HG02852 (cell line): ENCODE data around the gene JMJD6.
"Not testable (repeated sequence)": the region's sequence is repeated elsewhere in the genome, so short reads cannot be mapped to it uniquely, and the experiment has no call there.

Experiments used
- ATAC-seq: cut with Tn5 transposase; IDR thresholded peaks from one replicate; pipeline ENCODE4 v1.9.1; 2021; ENCODE audit warnings: mild to moderate bottlenecking, moderate library complexity; ENCODE audit not compliant: unreplicated experiment

Gene JMJD6

DNA sequence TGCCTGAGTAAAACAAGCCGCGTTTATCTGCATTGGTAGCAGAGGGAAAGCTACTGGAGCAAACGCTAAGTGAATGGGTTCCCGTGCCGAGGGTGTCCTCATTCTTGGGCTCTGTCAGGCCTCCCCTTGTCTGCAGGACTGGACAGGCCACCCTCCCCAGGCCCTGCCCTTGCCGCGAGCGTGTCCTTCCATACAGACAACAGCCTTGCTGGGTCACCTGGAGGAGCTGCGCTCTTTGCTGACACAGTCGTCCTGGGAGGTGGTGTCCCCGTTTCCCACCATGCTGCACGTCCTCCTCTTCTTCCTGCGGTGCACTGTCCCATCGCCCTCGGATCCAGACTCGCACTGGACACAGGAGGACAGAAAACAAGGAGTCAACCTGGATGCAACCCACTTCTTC, 7.9 kb downstream of the JMJD6 start:
- ATAC-seq, result no peak

- no peak for ATAC-seq
These were observed 9.6 kb downstream of the JMJD6 start for GRCh38 chr17:76716839-76717215.

DNA sequence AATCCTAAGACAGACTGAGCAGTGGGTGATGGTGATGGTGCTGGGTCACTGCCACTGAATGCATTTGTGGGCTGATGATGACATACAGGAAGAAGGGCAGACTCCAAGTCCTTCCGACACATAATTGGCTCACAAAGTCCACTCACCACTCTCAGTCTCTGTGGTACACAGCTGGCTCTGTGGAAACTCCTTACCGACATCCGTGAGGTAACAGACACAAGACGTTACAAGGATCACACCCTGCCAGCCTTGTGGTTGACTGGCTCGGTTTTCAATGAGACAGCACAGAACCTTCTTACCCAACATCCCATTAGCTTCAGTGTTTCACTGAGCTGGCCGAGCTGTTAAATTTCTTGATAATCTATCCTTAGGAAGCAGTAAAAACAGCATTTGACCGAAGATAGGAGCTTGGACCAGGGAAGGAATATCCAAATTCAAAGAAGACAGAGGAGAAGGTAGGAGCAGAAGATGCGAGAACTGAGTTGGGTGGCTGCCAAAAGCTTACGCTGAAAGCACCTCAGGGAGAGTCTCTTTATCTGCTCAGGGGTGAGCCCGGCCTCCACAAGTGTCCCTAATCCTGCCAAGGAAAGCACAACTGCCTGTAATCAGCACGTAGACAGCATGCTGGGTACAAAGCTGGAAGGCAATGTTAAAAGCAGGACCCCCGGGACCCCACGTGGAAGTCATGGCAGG, 10.1 kb downstream of the JMJD6 start:
- no peak for ATAC-seq

DNA sequence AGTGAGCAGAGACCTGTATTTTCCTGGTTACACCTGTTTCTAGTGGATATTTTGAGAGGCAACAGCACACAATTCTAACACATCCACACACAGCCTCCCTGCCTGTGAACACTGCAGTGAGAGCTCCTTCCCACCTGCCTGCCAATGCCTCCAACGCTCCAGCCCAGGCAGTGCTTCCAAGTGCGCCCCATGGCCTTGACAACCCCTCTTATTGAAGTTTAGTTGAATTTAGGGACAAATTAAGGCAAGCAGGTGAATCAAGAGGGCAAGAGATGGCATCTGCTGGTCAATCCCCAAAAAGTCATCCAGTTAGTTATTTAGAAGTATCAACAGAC, 10.9 kb downstream of the JMJD6 start:
- no peak for ATAC-seq

GRCh38 chr17:76714822-76715495, 11.4 kb downstream of the JMJD6 start:
- ATAC-seq, result no peak

DNA sequence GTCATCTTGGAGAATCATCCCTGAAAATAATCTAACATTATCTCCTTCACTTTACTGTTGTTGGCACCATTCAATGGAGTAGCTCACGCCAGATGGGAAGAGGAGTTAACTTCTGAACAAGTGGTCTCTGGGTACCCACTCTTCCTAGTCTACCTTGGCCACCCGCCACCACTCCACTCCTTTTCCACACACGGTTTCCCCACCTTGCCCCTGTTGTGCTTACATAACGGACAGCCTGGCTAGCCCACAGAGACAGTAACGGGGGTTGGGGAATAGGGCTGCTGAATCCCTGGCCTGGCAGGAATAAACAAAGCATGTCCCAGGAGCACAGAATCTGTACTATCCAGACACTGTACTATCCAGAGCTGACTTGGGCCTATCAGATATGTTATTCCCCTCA, 12.1 kb downstream of the JMJD6 start:
- no peak for ATAC-seq

DNA sequence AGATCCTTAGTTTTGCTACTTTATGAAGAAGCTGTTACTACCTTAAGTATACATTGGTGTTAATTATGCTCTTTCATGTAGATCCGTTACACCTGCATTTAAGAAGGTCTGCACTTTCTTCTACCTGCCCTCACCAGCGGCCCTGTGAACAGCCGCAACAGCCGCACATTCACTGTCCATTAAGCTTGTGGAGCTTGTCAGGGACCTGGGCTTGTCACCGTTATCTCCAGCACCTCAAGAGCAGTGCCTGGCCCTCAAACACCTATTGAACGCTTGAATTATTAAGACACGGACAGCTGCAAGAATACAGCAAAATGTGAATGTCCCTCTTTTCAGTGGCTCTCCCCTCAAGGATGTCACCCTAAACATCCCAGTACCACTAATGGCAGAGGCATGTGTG, 12.6 kb downstream of the JMJD6 start:
- ATAC-seq, result no peak

- ATAC-seq, result not testable (repeated sequence)
These were observed 14.1 kb downstream of the JMJD6 start for GRCh38 chr17:76712321-76712720.

DNA sequence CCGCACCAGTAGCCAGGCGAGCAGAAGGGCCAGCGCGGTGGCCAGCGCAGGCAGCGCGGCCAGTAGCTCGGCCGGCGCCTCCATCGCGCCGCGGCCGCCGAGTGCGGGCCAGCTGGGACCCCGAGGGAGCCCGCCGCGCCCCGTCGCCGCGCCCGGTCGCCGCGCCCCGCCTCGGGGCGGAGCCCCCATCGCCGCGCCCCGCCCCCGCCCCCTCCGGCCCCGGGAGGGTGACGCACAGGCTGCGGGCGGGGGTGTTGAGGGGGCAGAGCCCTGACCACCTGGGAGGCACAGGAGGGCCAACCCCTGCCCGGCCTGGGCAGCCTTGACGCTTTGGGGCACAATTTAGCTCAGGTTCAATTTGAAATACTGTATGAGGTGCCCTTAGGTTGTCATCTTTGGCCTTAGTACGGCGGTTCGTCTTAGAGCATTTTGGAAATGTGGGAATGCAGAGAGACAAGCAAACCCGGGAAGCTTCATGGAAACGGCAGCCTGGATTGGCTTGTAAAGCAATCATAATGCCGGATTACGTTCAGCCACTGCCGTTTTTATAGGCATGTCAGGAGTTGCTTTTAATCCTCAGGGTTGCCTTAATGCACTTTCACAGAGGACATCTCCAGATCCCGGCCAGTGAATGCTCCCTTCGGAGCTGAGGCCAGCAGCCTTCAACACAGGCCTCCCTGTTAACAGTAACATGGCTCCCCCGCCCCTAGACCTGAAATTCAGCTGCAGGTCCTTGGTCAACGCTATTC, 15.4 kb downstream of the JMJD6 start, which contains the start of gene MXRA7:
MXRA7 (minus strand) TSS at position 103 of the 749 bp plus-strand sequence; CDS start at position 84, 19 bp downstream.
- ATAC-seq, result no peak

DNA sequence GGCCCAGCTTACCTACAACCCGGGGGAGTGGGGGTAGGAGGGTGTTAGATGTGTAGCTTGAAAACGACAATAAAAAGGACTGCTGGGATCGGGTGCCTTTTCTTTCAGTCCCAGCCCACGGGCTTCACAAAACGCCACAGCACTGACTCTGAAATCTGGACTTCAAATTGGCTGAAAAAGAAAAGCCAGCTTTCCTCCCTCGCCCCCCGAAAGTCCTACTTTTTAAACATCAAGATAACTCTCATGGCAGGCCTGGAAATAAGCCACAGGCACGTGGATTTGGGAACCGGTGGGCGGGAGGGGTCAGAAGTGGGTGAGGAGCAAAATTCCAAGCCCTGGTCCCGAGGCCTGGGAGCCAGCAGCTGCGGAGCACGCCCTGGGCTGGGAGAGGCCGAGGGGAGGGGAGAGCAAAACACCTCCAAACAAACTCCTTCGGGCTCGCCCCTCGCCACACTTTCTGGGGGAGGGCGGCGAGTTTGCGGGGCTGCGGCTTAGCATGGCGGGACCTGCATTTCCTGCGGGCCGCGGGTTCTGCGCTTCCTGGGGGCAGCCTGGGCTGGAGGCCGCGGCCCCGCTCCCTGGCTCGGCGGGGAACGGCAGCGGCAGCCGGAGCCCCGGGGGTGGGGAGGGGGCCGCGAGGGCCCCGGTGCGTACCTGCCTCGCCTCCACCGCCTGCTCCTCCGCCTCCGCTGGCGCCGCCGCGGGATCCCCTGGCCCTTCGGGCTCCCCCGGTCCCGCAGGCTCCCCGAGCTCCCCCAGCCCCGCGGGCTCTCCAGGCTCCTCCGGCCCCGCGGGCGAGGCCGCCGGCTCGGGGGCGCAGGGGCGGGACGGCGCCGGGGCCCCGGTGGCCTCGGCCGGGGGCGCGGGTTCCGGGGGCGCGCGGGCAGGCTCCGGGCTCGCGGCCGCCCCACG, 16.2 kb downstream of the JMJD6 start:
- ATAC-seq, result not testable (repeated sequence)

DNA sequence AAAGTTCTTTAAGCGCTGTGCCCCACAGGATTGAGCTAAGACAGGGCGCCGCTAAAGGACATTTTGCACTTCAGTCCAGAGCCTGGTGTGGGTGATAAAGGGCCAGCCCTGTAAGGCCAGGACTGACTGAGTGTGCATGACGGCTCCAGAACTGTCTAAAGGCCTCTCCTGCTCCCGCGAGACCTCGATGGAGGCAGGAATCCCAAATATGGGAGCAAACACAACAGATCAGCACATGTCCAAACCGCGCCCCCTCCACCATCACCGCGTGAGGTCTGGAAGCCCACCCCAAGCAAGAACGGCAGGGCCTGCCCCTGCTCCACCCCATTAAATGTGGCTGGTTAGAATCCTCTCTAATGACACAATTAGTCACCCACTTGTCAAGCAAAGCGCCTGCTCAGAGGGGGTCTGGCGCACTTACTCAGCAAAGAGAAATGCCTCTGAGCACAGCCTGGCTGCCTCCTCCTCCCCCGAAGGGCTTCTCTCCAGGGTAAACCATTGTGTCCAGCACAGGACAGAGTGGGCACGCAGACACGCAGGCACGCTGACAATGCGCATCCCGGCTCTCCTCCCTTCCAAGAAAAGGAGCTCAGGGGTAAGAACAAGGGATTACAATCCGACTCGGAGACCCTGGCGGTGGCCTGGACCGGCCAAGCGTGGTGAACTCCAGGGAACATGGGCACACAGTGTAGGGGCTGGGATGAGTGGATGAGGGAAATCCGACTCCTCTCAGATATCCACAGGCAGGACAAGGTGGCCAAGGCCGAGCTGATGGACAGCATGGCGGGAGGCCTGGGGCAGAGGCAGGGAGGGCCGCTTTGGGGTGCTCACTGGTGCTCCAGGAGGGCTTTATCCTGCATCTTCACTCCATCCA, 17.1 kb downstream of the JMJD6 start:
- ATAC-seq, result no peak

DNA sequence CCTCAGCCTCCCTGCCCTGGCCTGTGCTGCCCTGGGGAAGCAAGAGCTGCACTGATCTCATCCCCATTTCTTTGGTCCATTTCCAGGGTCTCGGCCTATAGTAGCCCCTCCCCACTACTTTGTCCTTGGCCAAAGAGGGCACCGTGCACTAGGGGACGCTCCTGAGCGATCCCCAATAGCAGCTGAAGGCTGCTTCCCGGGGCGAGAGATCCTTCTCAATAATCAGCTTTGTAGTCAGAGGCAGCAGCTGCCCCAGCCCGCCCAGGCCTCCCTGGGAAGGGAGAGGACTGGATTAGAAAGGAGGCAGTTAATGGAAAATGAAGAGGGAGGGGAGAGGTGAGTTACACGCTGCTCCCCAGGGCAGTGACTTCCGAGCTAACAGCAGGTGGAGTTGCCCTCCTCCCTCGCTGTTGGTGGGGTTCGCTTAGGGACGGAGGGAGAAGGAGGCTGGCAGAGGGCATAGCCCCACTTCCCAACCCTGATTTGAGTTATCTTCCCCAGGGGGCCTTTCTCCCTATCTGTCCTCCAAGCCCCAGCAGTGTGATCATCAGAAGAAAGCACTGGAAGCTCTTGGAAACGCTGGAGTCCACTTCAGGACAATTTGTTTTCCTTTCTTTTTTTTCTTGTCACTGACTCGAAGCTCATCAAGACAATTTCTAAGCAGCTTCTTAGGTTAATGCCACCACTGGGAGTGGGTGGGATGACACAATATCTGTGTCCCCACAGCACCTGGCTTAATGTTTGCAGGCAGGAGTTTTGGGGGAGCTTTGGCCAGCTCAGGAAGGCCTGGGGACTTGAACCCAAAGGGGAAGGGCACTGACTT, 18.2 kb downstream of the JMJD6 start:
- ATAC-seq, result no peak

- no peak for ATAC-seq
These were observed 19.6 kb downstream of the JMJD6 start for GRCh38 chr17:76706817-76707216.

DNA sequence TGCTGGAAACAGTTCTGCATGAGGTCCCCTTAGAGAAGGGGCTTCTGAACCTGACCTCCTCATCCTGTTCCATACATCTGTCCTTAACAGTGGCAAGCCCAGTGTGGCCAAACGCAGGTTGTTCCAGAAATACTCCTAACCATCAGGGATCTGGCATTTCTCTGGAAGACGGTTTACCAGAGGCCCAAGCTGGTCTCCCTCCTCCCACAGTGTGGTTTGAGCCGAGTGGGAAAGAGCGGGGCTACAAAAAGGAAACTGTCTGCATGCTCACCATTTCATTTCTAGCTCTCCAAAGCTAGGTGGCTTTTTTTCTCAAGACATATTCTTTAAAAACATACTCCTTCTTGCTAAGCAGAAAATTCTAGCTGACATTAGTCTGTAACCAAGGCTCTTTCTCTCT, 21.6 kb downstream of the JMJD6 start:
- no peak for ATAC-seq

- no peak for ATAC-seq
These were observed 23.3 kb downstream of the JMJD6 start for GRCh38 chr17:76702941-76703637.

DNA sequence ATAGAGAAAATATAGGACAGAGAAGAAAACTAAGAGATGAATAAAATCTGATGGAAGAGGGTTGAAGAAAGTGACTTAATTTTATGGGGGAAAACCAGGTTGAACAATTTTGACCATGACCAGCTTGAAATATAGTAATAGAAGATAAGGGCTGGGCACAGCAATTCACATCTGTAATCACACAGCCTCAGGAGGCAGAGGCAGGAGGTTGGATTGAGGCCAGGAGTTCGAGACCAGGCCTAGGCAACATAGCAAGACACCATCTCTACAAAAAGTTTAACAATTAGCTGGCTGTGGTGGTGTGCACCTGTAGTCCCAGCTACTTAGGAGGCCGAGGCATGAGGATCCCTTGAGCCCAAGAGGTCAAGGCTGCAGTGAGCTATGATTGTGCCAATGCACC, 24.3 kb downstream of the JMJD6 start:
- no peak for ATAC-seq

GRCh38 chr17:76701471-76701967, 24.9 kb downstream of the JMJD6 start:
- ATAC-seq, result no peak
